Measurements from ENCODE around the gene TSC1. TPM values are rescaled to one million over a fixed set of nuclear protein-coding genes. Genes with fewer than 3 reads are reported as not detected.

Gene TSC1
- total and polyA plus RNA-seq, 4 donors, result 8.9 to 61.3 (median 30.2) TPM

DNA sequence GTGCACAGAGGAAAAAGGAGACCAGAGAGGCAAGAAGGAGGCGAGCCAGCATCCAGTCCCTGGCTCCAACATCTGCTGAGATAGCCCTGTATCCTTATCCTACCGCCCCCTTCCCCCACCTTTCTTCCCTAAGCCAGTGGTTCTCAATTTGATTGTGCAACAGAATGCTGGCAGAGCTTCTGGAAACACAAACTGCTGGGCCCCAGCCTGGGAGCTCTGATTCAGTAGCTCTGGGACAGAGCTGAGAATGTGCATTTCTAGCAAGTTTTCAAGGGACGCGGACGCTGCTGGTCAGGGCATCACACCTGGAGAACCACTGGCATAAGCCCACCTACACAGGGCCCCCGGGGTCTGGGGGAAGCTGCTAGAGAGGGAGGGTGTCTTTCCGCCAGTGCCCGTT lies 87.4 kb downstream of the TSC1 start:
- no peak overlapping the region for H3K27ac ChIP-seq (ENCODE audit: low read depth in 1 of 2, low read length in 2 of 2)
- 47 to 60% methylated on average over 6 to 8 of the region's 8 CpGs for WGBS, 2 donors
- intact Hi-C loops (cut with DNase I), result no loop called here
- H3K4me1 ChIP-seq (ENCODE audit: control insufficient read depth in 1 of 2, insufficient read depth in 2 of 2, low read length in 2 of 2), result no peaks in the 10 kb centered on the region
- H3K36me3 ChIP-seq (ENCODE audit: control insufficient read depth in 1 of 2, insufficient read depth in 2 of 2, low read length in 1 of 2), result no peaks in the 10 kb centered on the region
- DNase-seq, result peak in 1 of 2 donors; percentile 69
- H3K4me3 ChIP-seq (ENCODE audit: low read length in 2 of 2), result no peak overlapping the region
- no peaks in the 10 kb centered on the region for H3K27me3 ChIP-seq (ENCODE audit: control insufficient read depth in 1 of 2, insufficient read depth in 2 of 2, low read length in 1 of 2)
- peak; percentile 77 for ATAC-seq (ENCODE audit: low FRiP score)
- no peaks in the 10 kb centered on the region for H3K9me3 ChIP-seq (ENCODE audit: control insufficient read depth, low read length)

DNA sequence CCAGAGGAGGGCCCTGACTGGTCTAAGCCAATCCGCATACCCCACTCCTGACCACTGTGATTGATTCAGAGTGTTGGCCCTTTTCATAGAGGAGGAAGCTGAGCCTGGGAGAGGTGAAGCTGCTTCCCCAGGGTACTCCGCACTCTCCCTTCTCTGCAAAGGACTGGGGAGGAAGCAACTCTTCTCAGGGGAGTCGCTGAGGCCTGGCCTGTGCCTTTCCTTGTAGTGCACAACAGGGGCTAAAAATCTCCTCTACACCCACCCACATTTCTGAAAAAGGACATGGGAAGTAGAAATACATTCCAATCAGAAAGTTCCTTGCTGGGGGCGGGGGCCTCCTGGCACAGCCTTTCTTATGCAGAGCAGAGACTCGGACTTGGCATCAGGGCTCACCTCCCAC lies 88.5 kb downstream of the TSC1 start:
- intact Hi-C loops (cut with DNase I), result no loop called here
- Histone ChIP-seq H3K27ac (ENCODE audit: low read depth in 1 of 2, low read length in 2 of 2) (no peak overlapping the region), H3K4me3 (ENCODE audit: low read length in 2 of 2) (no peak overlapping the region), H3K36me3 (ENCODE audit: control insufficient read depth in 1 of 2, insufficient read depth in 2 of 2, low read length in 1 of 2) (no peaks in the 10 kb centered on the region), H3K9me3 (ENCODE audit: control insufficient read depth, low read length) (no peaks in the 10 kb centered on the region), H3K4me1 (ENCODE audit: control insufficient read depth in 1 of 2, insufficient read depth in 2 of 2, low read length in 2 of 2) (no peaks in the 10 kb centered on the region), H3K27me3 (ENCODE audit: control insufficient read depth in 1 of 2, insufficient read depth in 2 of 2, low read length in 1 of 2) (no peaks in the 10 kb centered on the region)
- ATAC-seq (ENCODE audit: low FRiP score) (no peak), DNase-seq (no peak)
- 76 to 81% methylated on average over 5 of the region's 5 CpGs for WGBS, 2 donors

DNA sequence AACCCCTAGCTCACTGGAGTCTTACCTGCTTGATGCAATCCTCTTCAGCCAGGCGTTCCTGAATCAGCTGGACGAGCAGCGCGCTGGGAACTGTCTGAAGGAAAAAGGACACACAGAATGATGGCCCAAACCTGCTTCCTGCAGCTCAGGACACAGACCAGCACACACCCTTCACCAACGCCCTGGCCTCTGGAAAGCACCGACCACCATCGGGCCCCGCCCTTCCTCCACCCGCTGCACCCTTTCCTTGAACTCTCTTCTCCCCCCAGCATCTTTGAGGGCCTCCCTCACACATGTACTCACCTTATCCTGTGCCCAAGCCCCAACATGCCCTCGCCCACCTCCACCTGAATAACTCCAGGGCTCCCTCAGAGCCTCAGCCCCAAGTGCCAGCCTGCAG lies 89.6 kb downstream of the TSC1 start:
- no peak overlapping the region for H3K27ac ChIP-seq (ENCODE audit: low read depth in 1 of 2, low read length in 2 of 2)
- H3K9me3 ChIP-seq (ENCODE audit: control insufficient read depth, low read length), result no peaks in the 10 kb centered on the region
- peak in 1 of 2 donors; percentile 39 for DNase-seq
- no peaks in the 10 kb centered on the region for H3K27me3 ChIP-seq (ENCODE audit: control insufficient read depth in 1 of 2, insufficient read depth in 2 of 2, low read length in 1 of 2)
- intact Hi-C loops (cut with DNase I), result no loop called here
- no peaks in the 10 kb centered on the region for H3K36me3 ChIP-seq (ENCODE audit: control insufficient read depth in 1 of 2, insufficient read depth in 2 of 2, low read length in 1 of 2)
- H3K4me1 ChIP-seq (ENCODE audit: control insufficient read depth in 1 of 2, insufficient read depth in 2 of 2, low read length in 2 of 2), result no peaks in the 10 kb centered on the region
- ATAC-seq (ENCODE audit: low FRiP score), result no peak
- no peak overlapping the region for H3K4me3 ChIP-seq (ENCODE audit: low read length in 2 of 2)
- WGBS, 2 donors, result 90 to 92% methylated on average over 10 of the region's 10 CpGs

DNA sequence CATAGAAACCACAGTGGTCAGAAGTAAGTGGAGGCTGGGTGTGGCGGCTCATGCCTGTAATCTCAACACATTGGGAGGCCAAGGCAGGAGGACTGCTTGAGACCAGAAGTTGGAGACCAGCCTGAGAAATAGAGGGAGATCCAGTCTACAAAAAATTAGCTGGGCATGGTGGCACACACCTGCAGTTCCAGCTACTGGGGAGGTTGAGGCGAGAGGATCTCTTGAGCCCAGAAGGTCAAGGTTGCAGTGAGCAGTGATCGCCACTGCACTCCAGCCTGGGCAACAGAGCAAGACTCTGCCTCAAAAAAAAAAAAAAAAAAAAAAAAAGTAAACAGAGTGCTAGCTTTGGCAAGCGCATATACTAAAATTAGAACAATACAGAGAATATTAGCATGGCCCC lies 90.9 kb downstream of the TSC1 start:
- no peaks in the 10 kb centered on the region for H3K4me1 ChIP-seq (ENCODE audit: control insufficient read depth in 1 of 2, insufficient read depth in 2 of 2, low read length in 2 of 2)
- no peaks in the 10 kb centered on the region for H3K27me3 ChIP-seq (ENCODE audit: control insufficient read depth in 1 of 2, insufficient read depth in 2 of 2, low read length in 1 of 2)
- DNase-seq, result peak in 1 of 2 donors; percentile 22
- no peak overlapping the region for H3K4me3 ChIP-seq (ENCODE audit: low read length in 2 of 2)
- H3K27ac ChIP-seq (ENCODE audit: low read depth in 1 of 2, low read length in 2 of 2), result no peak overlapping the region
- no peaks in the 10 kb centered on the region for H3K9me3 ChIP-seq (ENCODE audit: control insufficient read depth, low read length)
- ATAC-seq (ENCODE audit: low FRiP score), result no peak
- intact Hi-C loops (cut with DNase I), result no loop called here
- no peaks in the 10 kb centered on the region for H3K36me3 ChIP-seq (ENCODE audit: control insufficient read depth in 1 of 2, insufficient read depth in 2 of 2, low read length in 1 of 2)
- 83 to 84% methylated on average over 4 of the region's 4 CpGs for WGBS, 2 donors

DNA sequence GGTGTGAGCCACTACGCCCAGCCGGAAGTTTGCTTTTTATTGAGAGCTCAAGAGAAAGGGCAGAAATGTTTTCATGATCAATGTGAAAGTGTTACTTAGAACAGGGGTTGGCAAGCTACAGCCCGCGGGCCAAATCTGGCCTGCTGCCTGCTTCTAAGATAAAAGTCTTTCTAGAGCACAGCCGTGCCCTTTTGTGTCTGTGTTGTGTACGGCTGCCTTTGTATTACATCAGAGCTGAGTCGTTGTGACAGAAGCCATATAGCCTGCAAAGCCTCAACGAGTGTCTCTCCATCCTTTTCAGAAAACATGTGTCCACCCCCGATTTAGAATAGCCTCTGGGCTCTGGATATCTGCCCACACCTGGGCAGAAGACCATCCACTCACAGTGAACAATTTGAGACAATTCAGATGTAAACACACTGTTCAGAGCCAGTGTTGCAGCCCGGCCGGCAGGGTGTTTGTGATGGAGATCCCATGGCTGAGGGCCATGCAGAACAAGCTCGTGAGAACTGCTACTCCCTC lies 95.2 kb downstream of the TSC1 start:
- DNase-seq, result peak in 1 of 2 donors; percentile 33
- Histone ChIP-seq H3K4me3 (ENCODE audit: low read length in 2 of 2) (no peak overlapping the region), H3K36me3 (ENCODE audit: control insufficient read depth in 1 of 2, insufficient read depth in 2 of 2, low read length in 1 of 2) (no peaks in the 10 kb centered on the region), H3K4me1 (ENCODE audit: control insufficient read depth in 1 of 2, insufficient read depth in 2 of 2, low read length in 2 of 2) (no peaks in the 10 kb centered on the region), H3K27me3 (ENCODE audit: control insufficient read depth in 1 of 2, insufficient read depth in 2 of 2, low read length in 1 of 2) (no peaks in the 10 kb centered on the region), H3K9me3 (ENCODE audit: control insufficient read depth, low read length) (no peaks in the 10 kb centered on the region), H3K27ac (ENCODE audit: low read depth in 1 of 2, low read length in 2 of 2) (no peak overlapping the region)
- 39 to 41% methylated on average over 12 of the region's 12 CpGs for WGBS, 2 donors
- intact Hi-C loops (cut with DNase I), result no loop called here
- no peak for ATAC-seq (ENCODE audit: low FRiP score)

DNA sequence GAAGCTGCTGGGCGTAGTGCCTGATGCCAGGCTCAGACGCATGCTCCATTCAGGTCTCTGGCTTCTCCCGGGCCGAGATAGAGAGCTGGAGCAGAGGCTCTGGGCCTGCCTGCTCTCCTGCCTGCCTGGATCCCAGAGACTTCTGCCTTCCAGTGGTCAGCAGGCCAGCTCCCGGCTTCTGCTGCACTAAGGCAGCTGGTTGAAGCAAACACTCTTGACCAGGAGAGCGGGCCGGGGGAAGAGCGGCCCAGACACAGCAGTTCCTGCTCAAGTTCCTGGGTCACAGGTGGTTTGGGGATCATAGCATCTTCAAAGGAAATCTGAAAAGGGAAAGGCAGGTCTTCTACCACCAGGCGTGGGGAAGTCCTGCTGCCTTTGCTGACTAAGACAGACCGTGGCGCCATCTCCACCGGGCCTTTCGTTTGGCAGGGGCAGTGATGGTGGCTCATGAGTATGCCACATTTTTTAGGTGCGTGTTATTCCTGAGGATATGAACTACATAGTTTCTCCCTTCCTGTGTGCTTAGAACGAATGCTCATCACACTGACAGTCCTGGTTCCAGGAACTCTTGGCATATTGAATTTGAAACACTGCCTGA lies 97.4 kb downstream of the TSC1 start:
- 84 to 87% methylated on average over 15 of the region's 15 CpGs for WGBS, 2 donors
- DNase-seq, result peak in 1 of 2 donors; percentile 68
- no peak for ATAC-seq (ENCODE audit: low FRiP score)
- Histone ChIP-seq H3K36me3 (ENCODE audit: control insufficient read depth in 1 of 2, insufficient read depth in 2 of 2, low read length in 1 of 2) (no peaks in the 10 kb centered on the region), H3K4me3 (ENCODE audit: low read length in 2 of 2) (no peak overlapping the region), H3K27me3 (ENCODE audit: control insufficient read depth in 1 of 2, insufficient read depth in 2 of 2, low read length in 1 of 2) (no peaks in the 10 kb centered on the region), H3K9me3 (ENCODE audit: control insufficient read depth, low read length) (no peaks in the 10 kb centered on the region), H3K4me1 (ENCODE audit: control insufficient read depth in 1 of 2, insufficient read depth in 2 of 2, low read length in 2 of 2) (no peaks in the 10 kb centered on the region), H3K27ac (ENCODE audit: low read depth in 1 of 2, low read length in 2 of 2) (no peak overlapping the region)
- intact Hi-C loops (cut with DNase I), result no loop called here

DNA sequence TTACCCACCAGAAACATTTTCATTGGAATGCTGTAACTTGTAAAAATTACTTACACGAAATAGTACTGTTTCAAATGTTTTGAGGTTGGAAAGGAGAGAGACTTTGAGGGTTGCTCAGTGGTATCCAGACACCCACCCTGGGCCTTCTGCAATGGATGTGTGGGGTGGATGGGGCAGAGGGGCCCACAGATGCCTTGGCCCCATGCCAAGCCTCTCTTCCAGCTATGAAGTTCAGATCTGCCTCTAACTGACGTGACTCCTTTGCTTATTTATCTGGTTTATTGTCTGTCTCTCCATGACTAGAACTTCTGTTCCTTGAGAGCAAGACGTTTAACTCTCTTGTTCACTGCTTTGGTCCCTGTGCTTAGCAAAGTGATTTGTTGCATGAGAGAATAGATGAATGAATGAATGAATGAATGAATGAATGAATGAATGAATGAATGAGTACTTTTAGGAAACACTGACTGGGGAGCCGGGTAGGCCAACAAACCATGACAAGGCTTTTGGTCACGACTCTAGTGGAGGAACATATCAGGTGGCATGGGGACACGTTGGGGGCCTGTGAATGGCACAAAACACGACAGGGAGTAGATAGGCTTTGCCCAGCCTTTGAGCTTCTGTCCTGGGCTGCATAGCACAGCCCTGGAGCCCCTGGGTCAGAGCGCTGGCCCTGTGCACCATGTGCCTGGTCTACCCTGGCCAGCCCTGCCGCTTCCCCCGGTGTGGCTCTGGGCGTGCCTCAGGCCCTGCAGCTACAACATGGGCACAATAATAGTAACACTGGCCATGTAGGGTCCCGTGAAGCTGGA lies 98.1 kb downstream of the TSC1 start:
- intact Hi-C loops (cut with DNase I), result no loop called here

DNA sequence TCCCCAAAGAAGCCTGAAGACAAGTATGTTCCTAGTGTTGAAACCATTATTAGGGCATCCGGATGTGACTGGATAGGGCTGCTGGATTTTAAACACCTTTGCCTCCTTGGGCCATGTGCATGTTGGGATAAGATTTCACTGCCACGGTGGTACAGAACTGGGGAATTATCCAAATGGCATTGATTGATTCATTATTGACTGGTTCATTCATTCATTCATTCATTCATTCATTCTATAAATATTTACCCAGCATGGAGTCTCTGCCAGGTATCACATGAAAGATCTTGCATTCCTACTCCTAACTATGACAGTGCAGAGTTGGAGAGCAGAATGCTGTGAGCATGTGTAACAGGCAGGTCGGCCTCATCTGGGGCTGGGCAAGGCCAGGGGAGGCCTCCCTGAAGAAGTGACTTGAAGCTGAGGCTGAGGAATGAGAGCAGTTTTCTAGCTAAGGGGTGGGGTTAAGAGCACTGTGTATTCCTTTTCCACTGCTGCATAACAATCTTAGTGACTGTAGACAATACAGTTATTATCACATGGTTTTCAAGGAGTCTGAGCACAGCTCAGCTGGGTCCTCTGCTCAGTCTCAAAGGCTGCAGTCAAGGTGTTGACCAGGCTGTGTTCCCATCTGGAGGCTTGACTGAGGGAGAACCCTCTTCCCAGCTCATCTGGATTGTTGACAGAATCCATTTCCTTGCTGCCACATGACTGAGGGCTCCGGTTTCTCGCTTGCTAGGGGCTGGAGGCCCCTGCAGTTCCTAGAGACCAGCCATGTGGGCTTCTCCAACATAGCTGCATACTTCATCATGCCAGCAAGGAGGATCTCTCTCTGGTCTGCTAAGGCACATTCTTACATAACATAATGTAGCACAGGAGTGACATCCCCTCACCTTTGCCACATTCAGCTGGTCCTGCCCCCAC lies 102.0 kb downstream of the TSC1 start:
- 75 to 81% methylated on average over 5 of the region's 5 CpGs for WGBS, 2 donors
- intact Hi-C loops (cut with DNase I), result no loop called here
- Histone ChIP-seq H3K4me3 (ENCODE audit: low read length in 2 of 2) (no peak overlapping the region), H3K27ac (ENCODE audit: low read depth in 1 of 2, low read length in 2 of 2) (no peak overlapping the region), H3K9me3 (ENCODE audit: control insufficient read depth, low read length) (no peaks in the 10 kb centered on the region), H3K36me3 (ENCODE audit: control insufficient read depth in 1 of 2, insufficient read depth in 2 of 2, low read length in 1 of 2) (no peaks in the 10 kb centered on the region), H3K27me3 (ENCODE audit: control insufficient read depth in 1 of 2, insufficient read depth in 2 of 2, low read length in 1 of 2) (no peaks in the 10 kb centered on the region), H3K4me1 (ENCODE audit: control insufficient read depth in 1 of 2, insufficient read depth in 2 of 2, low read length in 2 of 2) (no peaks in the 10 kb centered on the region)
- ATAC-seq (ENCODE audit: low FRiP score), result no peak
- DNase-seq, result peak in 1 of 2 donors; percentile 15

More for the DNA sequence above, 98.1 kb downstream of the TSC1 start:
- Histone ChIP-seq H3K36me3 (ENCODE audit: control insufficient read depth in 1 of 2, insufficient read depth in 2 of 2, low read length in 1 of 2) (no peaks in the 10 kb centered on the region), H3K27ac (ENCODE audit: low read depth in 1 of 2, low read length in 2 of 2) (no peak overlapping the region), H3K4me1 (ENCODE audit: control insufficient read depth in 1 of 2, insufficient read depth in 2 of 2, low read length in 2 of 2) (no peaks in the 10 kb centered on the region), H3K27me3 (ENCODE audit: control insufficient read depth in 1 of 2, insufficient read depth in 2 of 2, low read length in 1 of 2) (no peaks in the 10 kb centered on the region), H3K4me3 (ENCODE audit: low read length in 2 of 2) (no peak overlapping the region), H3K9me3 (ENCODE audit: control insufficient read depth, low read length) (no peaks in the 10 kb centered on the region)
- WGBS, 2 donors, result 82 to 83% methylated on average over 12 of the region's 12 CpGs
- DNase-seq (peak in 1 of 2 donors; percentile 38), ATAC-seq (ENCODE audit: low FRiP score) (no peak)
